CD4-positive, alpha-beta T cell treated with Interleukin-10 for 1 hour (primary cell): ENCODE results near the gene LMNTD2.
"Not testable (repeated sequence)": the region's sequence is repeated elsewhere in the genome, so short reads cannot be mapped to it uniquely, and the experiment has no call there.

Experiments used
- DNase-seq: peaks from one replicate; pipeline ENCODE4 v3.0.0-alpha.2; 2020

The LMNTD2 gene

GRCh38 chr11:533586-534395 lies 26.7 kb downstream of the LMNTD2 start:
- no peak for DNase-seq

- no peak for DNase-seq
Observed at GRCh38 chr11:532986-533585, 27.5 kb downstream of the LMNTD2 start.

GRCh38 chr11:532527-532985 lies 28.0 kb downstream of the LMNTD2 start:
- no peak for DNase-seq

- no peak for DNase-seq
Observed at GRCh38 chr11:531919-532526, 28.5 kb downstream of the LMNTD2 start.

- no peak for DNase-seq
Observed at GRCh38 chr11:530960-531831, 29.3 kb downstream of the LMNTD2 start.

- DNase-seq, result no peak
Observed at GRCh38 chr11:529728-530411, 30.7 kb downstream of the LMNTD2 start.

- DNase-seq, result no peak
Observed at GRCh38 chr11:528815-529727, 31.5 kb downstream of the LMNTD2 start.

- DNase-seq, result no peak
Observed at GRCh38 chr11:528166-528814, 32.2 kb downstream of the LMNTD2 start.

GRCh38 chr11:526192-526591 lies 34.3 kb downstream of the LMNTD2 start:
- DNase-seq, result no peak

- no peak for DNase-seq
Observed at GRCh38 chr11:521177-521688, 39.3 kb downstream of the LMNTD2 start.

- DNase-seq, result no peak
Observed at GRCh38 chr11:520428-521176, 39.9 kb downstream of the LMNTD2 start.

GRCh38 chr11:518463-519202 lies 41.9 kb downstream of the LMNTD2 start:
- DNase-seq, result peak; percentile 91

- DNase-seq, result not testable (repeated sequence)
Observed at GRCh38 chr11:516918-517685, 43.4 kb downstream of the LMNTD2 start.

GRCh38 chr11:516400-516799 lies 44.1 kb downstream of the LMNTD2 start:
- no peak for DNase-seq

GRCh38 chr11:515131-515530 lies 45.4 kb downstream of the LMNTD2 start:
- DNase-seq, result no peak

GRCh38 chr11:514606-515005 lies 45.9 kb downstream of the LMNTD2 start:
- DNase-seq, result no peak

- DNase-seq, result no peak
Observed at GRCh38 chr11:512761-513595, 47.6 kb downstream of the LMNTD2 start.
